Breast epithelium (tissue), 3 donors: ENCODE results near the gene CFAP46.

Source experiments
- CTCF ChIP-seq, 3 donors: fragments of 450-650 bp; IDR thresholded peaks; one replicate each; pipeline ENCODE4 v1.5.1; 2016 to 2017; ENCODE audit warnings: antibody characterized with exemption in 3 of 3, mild to moderate bottlenecking in 3 of 3, moderate library complexity in 3 of 3
- POLR2A ChIP-seq: fragments of 450-650 bp; IDR thresholded peaks from one replicate; pipeline ENCODE4 v1.6.1; 2016; ENCODE audit warnings: antibody characterized with exemption, mild to moderate bottlenecking, moderate library complexity
- POLR2AphosphoS5 ChIP-seq, 3 donors: sonication (generic); formaldehyde crosslinking; IDR thresholded peaks; one replicate each; pipeline ENCODE4 v1.6.1; 2017; ENCODE audit warnings: antibody characterized with exemption in 3 of 3

DNA sequence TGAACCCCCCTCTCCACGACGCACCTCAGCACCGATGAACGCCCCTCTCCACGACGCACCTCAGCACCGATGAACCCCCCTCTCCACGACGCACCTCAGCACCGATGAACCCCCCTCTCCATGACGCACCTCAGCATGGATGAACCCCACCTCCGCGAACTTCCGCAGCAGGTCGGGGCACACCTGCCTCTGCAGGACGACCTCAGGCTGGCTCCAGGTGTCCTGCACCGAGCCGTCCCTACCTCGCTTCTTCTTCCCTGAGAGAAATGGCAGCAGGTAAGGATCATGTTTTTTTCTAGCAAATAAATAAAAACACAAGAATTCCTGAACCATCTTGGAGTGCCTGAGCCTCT, 24.1 kb downstream of the CFAP46 start:
- TF ChIP-seq POLR2AphosphoS5 (IDR thresholded peaks at IDR 0.05) (no peak), CTCF (IDR thresholded peaks at IDR 0.05) (no peak), POLR2A (no peak)
